Measurements from ENCODE around the gene SEPTIN12. TPM values are rescaled to one million over a fixed set of nuclear protein-coding genes. Genes with fewer than 3 reads are reported as not detected.
A peak's percentile ranks its signal among the peaks of the same experiment; 100 is the strongest.

The SEPTIN12 gene
- total RNA-seq, 6 donors from 2014 or later: not detected

GRCh38 chr16:4749700-4750257, 38.4 kb downstream of the SEPTIN12 start:
- Histone ChIP-seq H3K4me3 (no peak overlapping the region), H3K4me1 (no peaks in the 10 kb centered on the region), H3K27me3 (no peaks in the 10 kb centered on the region), H3K9me3 (no peaks in the 10 kb centered on the region), H3K27ac (no peak overlapping the region), H3K36me3 (peaks cover 17 to 55% (median 37%) of the 10 kb centered on the region in 4 donors)
- peak in 1 of 2 donors; percentile 52 for DNase-seq
- ATAC-seq (ENCODE audit: low FRiP score in 2 of 2): no peak
- TF ChIP-seq POLR2AphosphoS5 (IDR thresholded peaks at IDR 0.05) (no peak), CTCF (IDR thresholded peaks at IDR 0.05) (no peak), POLR2A (IDR thresholded peaks at IDR 0.05) (no peak), EP300 (IDR thresholded peaks at IDR 0.05) (no peak)
- WGBS, 2 donors: 89 to 90% methylated on average over 6 to 10 of the region's 10 CpGs

DNA sequence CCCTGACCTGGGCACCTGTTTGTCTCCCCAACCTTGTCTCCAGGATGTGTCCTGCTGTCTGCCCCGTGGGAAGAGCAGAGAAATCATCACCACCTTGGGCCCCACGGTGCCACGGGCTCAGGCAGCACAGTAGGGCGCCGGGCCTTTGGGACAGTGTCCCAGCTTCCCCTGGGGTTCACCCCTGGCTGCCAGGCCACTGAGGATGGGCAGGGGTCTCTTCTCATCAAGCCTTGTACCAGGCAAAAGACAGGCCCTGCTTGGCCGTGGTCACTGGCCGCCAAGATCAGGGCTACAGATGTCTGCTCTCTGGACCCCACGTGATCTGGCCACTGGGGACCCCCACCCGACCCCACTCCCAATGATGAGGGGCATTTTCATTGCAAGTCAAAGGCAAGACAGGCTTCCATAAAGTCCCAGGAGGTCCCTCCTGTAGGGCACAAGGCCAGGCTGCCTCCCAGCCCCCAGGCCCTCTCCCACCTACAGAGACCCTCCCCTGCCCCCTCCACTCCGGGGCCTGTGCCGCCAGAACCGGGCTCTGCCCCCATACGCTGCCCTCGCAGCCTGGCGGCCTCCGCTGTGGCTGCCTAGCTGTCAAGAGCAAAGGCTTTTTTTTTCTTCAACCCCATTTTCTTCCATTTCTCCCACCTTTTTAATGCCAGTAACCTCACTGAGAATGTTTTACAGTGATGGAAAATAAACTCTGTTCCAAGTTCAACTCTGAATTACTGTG, 39.3 kb downstream of the SEPTIN12 start:
- H3K27ac ChIP-seq: no peak overlapping the region
- DNase-seq (peak in 1 of 2 donors; percentile 55), ATAC-seq (ENCODE audit: low FRiP score in 2 of 2) (no peak)
- peaks cover 17 to 46% (median 33%) of the 10 kb centered on the region in 4 donors for H3K36me3 ChIP-seq
- H3K4me3 ChIP-seq: no peak overlapping the region
- TF ChIP-seq CTCF (IDR thresholded peaks at IDR 0.05): no peak
- no peak for TF ChIP-seq POLR2A (IDR thresholded peaks at IDR 0.05)
- TF ChIP-seq POLR2AphosphoS5 (IDR thresholded peaks at IDR 0.05): no peak
- TF ChIP-seq EP300 (IDR thresholded peaks at IDR 0.05): no peak
- 89 to 94% methylated on average over 9 to 14 of the region's 16 CpGs for WGBS, 2 donors
- H3K27me3 ChIP-seq: no peaks in the 10 kb centered on the region
- no peaks in the 10 kb centered on the region for H3K4me1 ChIP-seq
- H3K9me3 ChIP-seq: no peaks in the 10 kb centered on the region

- H3K4me3 ChIP-seq: no peak overlapping the region
- H3K4me1 ChIP-seq: peaks cover 0 to 5% (median 3%) of the 10 kb centered on the region in 4 donors
- no peak overlapping the region for H3K27ac ChIP-seq
- TF ChIP-seq POLR2AphosphoS5 (IDR thresholded peaks at IDR 0.05) (no peak), CTCF (IDR thresholded peaks at IDR 0.05) (no peak), POLR2A (IDR thresholded peaks at IDR 0.05) (no peak), EP300 (IDR thresholded peaks at IDR 0.05) (no peak)
- peaks cover 17 to 38% (median 28%) of the 10 kb centered on the region in 4 donors for H3K36me3 ChIP-seq
- ATAC-seq (ENCODE audit: low FRiP score in 2 of 2): no peak
- H3K27me3 ChIP-seq: no peaks in the 10 kb centered on the region
- WGBS, 2 donors: 79 to 85% methylated on average over 14 of the region's 14 CpGs
- no peak for DNase-seq
- H3K9me3 ChIP-seq: no peaks in the 10 kb centered on the region
Observed at GRCh38 chr16:4747906-4748681, 40.1 kb downstream of the SEPTIN12 start.

- Histone ChIP-seq H3K27me3 (no peaks in the 10 kb centered on the region), H3K36me3 (peaks cover 8 to 28% (median 18%) of the 10 kb centered on the region in 4 donors), H3K9me3 (no peaks in the 10 kb centered on the region), H3K4me1 (peaks cover 0 to 8% (median 6%) of the 10 kb centered on the region in 4 donors), H3K4me3 (no peak overlapping the region), H3K27ac (no peak overlapping the region)
- TF ChIP-seq POLR2AphosphoS5 (IDR thresholded peaks at IDR 0.05): no peak
- no peak for TF ChIP-seq POLR2A (IDR thresholded peaks at IDR 0.05)
- no peak for TF ChIP-seq CTCF (IDR thresholded peaks at IDR 0.05)
- TF ChIP-seq EP300 (IDR thresholded peaks at IDR 0.05): no peak
- DNase-seq (peak in 1 of 2 donors; percentile 76), ATAC-seq (ENCODE audit: low FRiP score in 2 of 2) (no peak)
- 69 to 82% methylated on average over 5 to 11 of the region's 15 CpGs for WGBS, 2 donors
Observed at GRCh38 chr16:4746991-4747574, 41.1 kb downstream of the SEPTIN12 start.

Measured in upper lobe of left lung (tissue), 6 donors.